Cardiac muscle cell (in vitro differentiated cells and primary cell): ENCODE results near the gene MACROH2A1. TPM values are rescaled to one million over a fixed set of nuclear protein-coding genes. Genes with fewer than 3 reads are reported as not detected.

Source experiments
- DNase-seq, 2 donors: peaks; one replicate each; pipeline versions ENCODE4 v3.0.0 to v3.0.0-alpha.2; 2010 to 2017; ENCODE audit warnings: low read depth in 1 of 2, low spot score in 1 of 2
- H3K27ac ChIP-seq: fragments of 200-600 bp; sonication (generic); 2 replicates; pipeline ENCODE4 v1.5.1; 2016
- H3K27me3 ChIP-seq: fragments of 200-600 bp; sonication (generic); 2 replicates; pipeline ENCODE4 v1.6.0; 2016; ENCODE audit warnings: control low read depth
- H3K36me3 ChIP-seq: fragments of 200-600 bp; sonication (generic); 2 replicates; pipeline ENCODE4 v1.5.1; 2016; ENCODE audit warnings: control low read depth
- H3K4me1 ChIP-seq: fragments of 200-600 bp; sonication (generic); 2 replicates; pipeline ENCODE4 v1.8.1; 2017; ENCODE audit warnings: low read depth, mild to moderate bottlenecking, mixed run types
- H3K4me3 ChIP-seq: fragments of 200-600 bp; sonication (generic); 2 replicates; pipeline ENCODE4 v1.5.1; 2016; ENCODE audit warnings: mild to moderate bottlenecking
- H3K9me3 ChIP-seq: fragments of 200-600 bp; sonication (generic); 2 replicates; pipeline ENCODE4 v1.5.1; 2017; ENCODE audit warnings: low read depth, mild to moderate bottlenecking, control low read depth
- CTCF ChIP-seq: IDR thresholded peaks from 2 replicates; pipeline ENCODE4 v1.5.1; 2012; ENCODE audit warnings: low read depth, mild to moderate bottlenecking, low read length
- polyA plus RNA-seq: library from polyadenylated mRNA; unstranded; fragments of >200 nt; fragmentation: Nextera tagmentation; extraction: Ambion mirVana; gene quantifications from 2 replicates; pipeline ENCODE4 v1.2.1, GENCODE V29; 2016
- total RNA-seq: library from RNA; depleted of rRNA; stranded (reverse); fragments of >200 nt; gene quantifications from 2 replicates; pipeline ENCODE4 v1.2.3, GENCODE V29; 2016

The MACROH2A1 gene
- total and polyA plus RNA-seq, 2 experiments from 2014 or later = 386 to 644 TPM

GRCh38 chr5:135322744-135323143 lies 76.3 kb downstream of the MACROH2A1 start:
- no peak for DNase-seq
- no peaks in the 10 kb centered on the region for H3K9me3 ChIP-seq
- H3K4me3 ChIP-seq = no peak overlapping the region
- H3K27me3 ChIP-seq = peaks cover 70% of the 10 kb centered on the region
- no peaks in the 10 kb centered on the region for H3K36me3 ChIP-seq
- H3K27ac ChIP-seq = no peak overlapping the region
- H3K4me1 ChIP-seq = peaks cover 4% of the 10 kb centered on the region
- no peak for TF ChIP-seq CTCF

GRCh38 chr5:135322271-135322670 lies 76.8 kb downstream of the MACROH2A1 start:
- TF ChIP-seq CTCF = no peak
- no peak overlapping the region for H3K4me3 ChIP-seq
- no peak for DNase-seq
- H3K27me3 ChIP-seq = peaks cover 74% of the 10 kb centered on the region
- H3K9me3 ChIP-seq = no peaks in the 10 kb centered on the region
- no peaks in the 10 kb centered on the region for H3K36me3 ChIP-seq
- H3K27ac ChIP-seq = no peak overlapping the region
- H3K4me1 ChIP-seq = peaks cover 4% of the 10 kb centered on the region

- Histone ChIP-seq H3K36me3 (no peaks in the 10 kb centered on the region), H3K9me3 (no peaks in the 10 kb centered on the region), H3K4me3 (no peak overlapping the region), H3K27ac (no peak overlapping the region), H3K4me1 (peaks cover 4% of the 10 kb centered on the region), H3K27me3 (peaks cover 79% of the 10 kb centered on the region)
- no peak for DNase-seq
- TF ChIP-seq CTCF = no peak
Observed at GRCh38 chr5:135320718-135321484, 78.1 kb downstream of the MACROH2A1 start.

GRCh38 chr5:135319928-135320606 lies 79.0 kb downstream of the MACROH2A1 start:
- H3K27ac ChIP-seq = no peak overlapping the region
- H3K27me3 ChIP-seq = peaks cover 75% of the 10 kb centered on the region
- H3K36me3 ChIP-seq = no peaks in the 10 kb centered on the region
- no peaks in the 10 kb centered on the region for H3K9me3 ChIP-seq
- peaks cover 4% of the 10 kb centered on the region for H3K4me1 ChIP-seq
- peak; percentile 8 for TF ChIP-seq CTCF
- no peak overlapping the region for H3K4me3 ChIP-seq
- DNase-seq = no peak

- no peaks in the 10 kb centered on the region for H3K36me3 ChIP-seq
- H3K9me3 ChIP-seq = no peaks in the 10 kb centered on the region
- H3K27ac ChIP-seq = no peak overlapping the region
- no peak for DNase-seq
- H3K4me3 ChIP-seq = no peak overlapping the region
- peaks cover 70% of the 10 kb centered on the region for H3K27me3 ChIP-seq
- H3K4me1 ChIP-seq = peaks cover 4% of the 10 kb centered on the region
- TF ChIP-seq CTCF = no peak
Observed at GRCh38 chr5:135319458-135319857, 79.6 kb downstream of the MACROH2A1 start.
